A549 (cell line): ENCODE results near the gene OR10G3. TPM values are rescaled to one million over a fixed set of nuclear protein-coding genes. Genes with fewer than 3 reads are reported as not detected.

ENCODE experiments used
- ATAC-seq, 2 experiments: fragments of 200-7000 bp in 1 of 2; fragments of >200 bp in 1 of 2; cut with Nextera tagmentation in 1 of 2; cut with Tn5 transposase in 1 of 2; 3 replicates each; pipeline versions ENCODE4 v1.8.0 to v1.9.1; 2018 to 2020; ENCODE audit warnings: mild to moderate bottlenecking in 1 of 2, moderate library complexity in 1 of 2
- CTCF ChIA-PET: fragments of 300-600 bp; sonication (Branson Sonifier 250); formaldehyde crosslinking; extraction: SDS; loops from one replicate; lab custom pipeline; 2021; ENCODE audit warnings: antibody characterized with exemption, inconsistent platforms; lab: Yijun Ruan, JAX
- POLR2A ChIA-PET: fragments of 350-600 bp; formaldehyde crosslinking; extraction: SDS; loops from one replicate; lab custom pipeline; 2021; ENCODE audit warnings: antibody characterized with exemption, inconsistent platforms; lab: Yijun Ruan, JAX
- DNase-seq, 2 experiments: peaks; one replicate each; pipeline versions ENCODE4 v3.0.0 to v3.0.0-alpha.2; 2011 to 2016; ENCODE audit warnings: low read depth in 1 of 2, low spot score in 1 of 2
- FAIRE-seq: peaks from 2 replicates; lab custom pipeline; 2011; peaks lifted over from hg19 to GRCh38; lab: Jason Lieb, UNC
- H3K27ac ChIP-seq, 2 experiments: fragments of >200 bp; sonication (Bioruptor Twin); formaldehyde crosslinking; 3 replicates each; pipeline ENCODE4 v1.5.1; 2016 to 2017
- H3K4me1 ChIP-seq: fragments of >200 bp; sonication (Bioruptor Twin); formaldehyde crosslinking; 3 replicates; pipeline ENCODE4 v1.6.1; 2016
- H3K4me2 ChIP-seq: fragments of >200 bp; sonication (Bioruptor Twin); formaldehyde crosslinking; 3 replicates; pipeline ENCODE4 v1.6.1; 2016
- H3K4me3 ChIP-seq: fragments of >200 bp; sonication (Bioruptor Twin); formaldehyde crosslinking; 3 replicates; pipeline ENCODE4 v1.5.1; 2016
- H3K9me3 ChIP-seq: fragments of >200 bp; sonication (Bioruptor Twin); formaldehyde crosslinking; 3 replicates; pipeline ENCODE4 v1.6.1; 2016
- ATOH8 ChIP-seq: fragments of 250-450 bp; sonication (Bioruptor Pico); IDR thresholded peaks from 2 replicates; pipeline ENCODE4 v1.5.0; 2020; ENCODE audit warnings: low read depth, mild to moderate bottlenecking, moderate library complexity
- BHLHE40 ChIP-seq: IDR thresholded peaks from 2 replicates; pipeline ENCODE4 v1.6.1; 2012; ENCODE audit warnings: low read depth, low read length, inconsistent platforms
- CBX2 ChIP-seq: fragments of 200-600 bp; sonication (generic); IDR thresholded peaks from 2 replicates; pipeline ENCODE4 v1.6.1; 2016; ENCODE audit warnings: low read depth, mild to moderate bottlenecking, borderline replicate concordance
- CHD2 ChIP-seq: fragments of 150-350 bp; IDR thresholded peaks from 2 replicates; pipeline ENCODE4 v1.6.1; 2014; ENCODE audit warnings: low read length; ENCODE audit not compliant: partially characterized antibody
- EHF ChIP-seq: fragments of 250-450 bp; sonication (Bioruptor Pico); IDR thresholded peaks from 2 replicates; pipeline ENCODE4 v1.5.0; 2020; ENCODE audit warnings: mild to moderate bottlenecking
- ESRRA ChIP-seq: fragments of 150-350 bp; IDR thresholded peaks from 2 replicates; pipeline ENCODE4 v1.6.1; 2014; ENCODE audit warnings: mild to moderate bottlenecking, low read length, borderline replicate concordance
- FOSB ChIP-seq: fragments of 250-450 bp; sonication (Bioruptor Pico); IDR thresholded peaks from 2 replicates; pipeline ENCODE4 v1.5.0; 2020; ENCODE audit warnings: mild to moderate bottlenecking, moderate library complexity
- GATA3 ChIP-seq: IDR thresholded peaks from 2 replicates; pipeline ENCODE4 v1.6.1; 2012; ENCODE audit warnings: borderline replicate concordance
- HEYL ChIP-seq: fragments of 250-450 bp; sonication (Bioruptor Pico); IDR thresholded peaks from 2 replicates; pipeline ENCODE4 v1.8.0; 2021; ENCODE audit warnings: mild to moderate bottlenecking, moderate library complexity
- HMGXB4 ChIP-seq: fragments of 250-450 bp; sonication (Bioruptor Pico); IDR thresholded peaks from 2 replicates; pipeline ENCODE4 v1.5.0; 2021; ENCODE audit warnings: mild to moderate bottlenecking, moderate library complexity, borderline replicate concordance
- HOXA7 ChIP-seq: fragments of 250-450 bp; sonication (Bioruptor Pico); IDR thresholded peaks from 2 replicates; pipeline ENCODE4 v1.5.0; 2020; ENCODE audit warnings: mild to moderate bottlenecking, moderate library complexity
- HOXB5 ChIP-seq: fragments of 250-450 bp; sonication (Bioruptor Pico); IDR thresholded peaks from 2 replicates; pipeline ENCODE4 v1.5.0; 2020; ENCODE audit warnings: mild to moderate bottlenecking, moderate library complexity
- JUN ChIP-seq, 2 experiments: fragments of >200 bp; sonication (Bioruptor Twin); formaldehyde crosslinking; IDR thresholded peaks; 2 replicates in 1 of 2; 3 replicates in 1 of 2; pipeline ENCODE4 v1.6.1; 2016 to 2017
- JUNB ChIP-seq: fragments of >200 bp; sonication (Bioruptor Twin); formaldehyde crosslinking; IDR thresholded peaks from 2 replicates; pipeline ENCODE4 v1.6.1; 2016
- MAX ChIP-seq: IDR thresholded peaks from 2 replicates; pipeline ENCODE4 v1.6.1; 2012
- MYC ChIP-seq: IDR thresholded peaks from 2 replicates; pipeline ENCODE4 v1.6.1; 2012; ENCODE audit warnings: mild to moderate bottlenecking, inconsistent platforms, low read length, improper control_type of control experiment, borderline replicate concordance
- NFE2L2 ChIP-seq: fragments of 150-350 bp; conservative IDR thresholded peaks from 2 replicates; pipeline ENCODE4 v1.6.1; 2014; ENCODE audit warnings: low read length
- RAD21 ChIP-seq, 2 experiments: fragments of >200 bp in 1 of 2; sonication (Bioruptor Twin) in 1 of 2; formaldehyde crosslinking in 1 of 2; IDR thresholded peaks in 1 of 2; conservative IDR thresholded peaks in 1 of 2; 2 replicates in 1 of 2; 3 replicates in 1 of 2; pipeline ENCODE4 v1.6.1; 2012 to 2018; ENCODE audit warnings: inconsistent platforms in 1 of 2
- RARB ChIP-seq: fragments of 250-450 bp; sonication (Bioruptor Pico); IDR thresholded peaks from 2 replicates; pipeline ENCODE4 v1.8.0; 2021; ENCODE audit warnings: mild to moderate bottlenecking, moderate library complexity
- RCOR1 ChIP-seq: fragments of 150-350 bp; IDR thresholded peaks from 2 replicates; pipeline ENCODE4 v1.6.1; 2014; ENCODE audit warnings: antibody characterized with exemption, low read length, low read depth
- RFX5 ChIP-seq: fragments of 450-650 bp; IDR thresholded peaks from 2 replicates; pipeline ENCODE4 v1.7.1; 2014; ENCODE audit warnings: antibody characterized with exemption, mild to moderate bottlenecking, moderate library complexity
- SMC3 ChIP-seq: fragments of >200 bp; sonication (Bioruptor Twin); formaldehyde crosslinking; IDR thresholded peaks from 3 replicates; pipeline ENCODE4 v1.6.1; 2018; ENCODE audit warnings: inconsistent platforms
- SREBF2 ChIP-seq: fragments of 450-650 bp; IDR thresholded peaks from 2 replicates; pipeline ENCODE4 v1.6.1; 2014; ENCODE audit warnings: mild to moderate bottlenecking, moderate library complexity
- ZFP36 ChIP-seq: fragments of 450-650 bp; IDR thresholded peaks from 2 replicates; pipeline ENCODE4 v1.6.1; 2014; ENCODE audit warnings: borderline replicate concordance; ENCODE audit not compliant: partially characterized antibody
- ZSCAN20 ChIP-seq: fragments of 250-450 bp; sonication (Bioruptor Pico); IDR thresholded peaks from 2 replicates; pipeline ENCODE4 v1.8.0; 2022; ENCODE audit warnings: mild to moderate bottlenecking, moderate library complexity
- WGBS: methylation state at CpG from one replicate; pipeline ENCODE4 v1.1.6; 2017; ENCODE audit errors: missing lambda C conversion rate; 5-methylcytosine and 5-hydroxymethylcytosine counted together
- polyA plus RNA-seq, 4 experiments: library from polyadenylated mRNA; depleted of rRNA in 3 of 4; stranded (reverse); fragments of >200 nt; fragmentation: RNase III in 1 of 4; extraction: RNeasy Plus Mini Kit Qiagen cat#74134 plus additional on column Dnase treatment in 1 of 4; gene quantifications; 2 replicates in 3 of 4; 3 replicates in 1 of 4; pipeline ENCODE4 v1.2.3, GENCODE V29; 2011 to 2017
- TF ChIP-seq, protein P1 (sequence below): fragments of >200 bp; sonication (Bioruptor Twin); formaldehyde crosslinking; IDR thresholded peaks from 3 replicates; pipeline ENCODE4 v1.5.1; 2016

OR10G3 gene
- polyA plus RNA-seq, 2 of the 4 experiments (the other 2 are of a cell fraction): not detected

GRCh38 chr14:21558703-21559170, 21.1 kb downstream of the OR10G3 start (continued):
- TF ChIP-seq JUN (IDR thresholded peaks at IDR 0.05): no peak

- TF ChIP-seq JUN (IDR thresholded peaks at IDR 0.05): peak in 1 of 2 experiments; percentile 30; a peak in 1 of 5 replicates
- TF ChIP-seq RAD21 (conservative IDR thresholded peaks at IDR 0.05 in 1 of 2, IDR thresholded peaks at IDR 0.05 in 1 of 2): peak; percentile 87 to 90
- no peak for TF ChIP-seq HOXA7
- TF ChIP-seq ZFP36: peak; percentile 37
- TF ChIP-seq, protein P1, sequence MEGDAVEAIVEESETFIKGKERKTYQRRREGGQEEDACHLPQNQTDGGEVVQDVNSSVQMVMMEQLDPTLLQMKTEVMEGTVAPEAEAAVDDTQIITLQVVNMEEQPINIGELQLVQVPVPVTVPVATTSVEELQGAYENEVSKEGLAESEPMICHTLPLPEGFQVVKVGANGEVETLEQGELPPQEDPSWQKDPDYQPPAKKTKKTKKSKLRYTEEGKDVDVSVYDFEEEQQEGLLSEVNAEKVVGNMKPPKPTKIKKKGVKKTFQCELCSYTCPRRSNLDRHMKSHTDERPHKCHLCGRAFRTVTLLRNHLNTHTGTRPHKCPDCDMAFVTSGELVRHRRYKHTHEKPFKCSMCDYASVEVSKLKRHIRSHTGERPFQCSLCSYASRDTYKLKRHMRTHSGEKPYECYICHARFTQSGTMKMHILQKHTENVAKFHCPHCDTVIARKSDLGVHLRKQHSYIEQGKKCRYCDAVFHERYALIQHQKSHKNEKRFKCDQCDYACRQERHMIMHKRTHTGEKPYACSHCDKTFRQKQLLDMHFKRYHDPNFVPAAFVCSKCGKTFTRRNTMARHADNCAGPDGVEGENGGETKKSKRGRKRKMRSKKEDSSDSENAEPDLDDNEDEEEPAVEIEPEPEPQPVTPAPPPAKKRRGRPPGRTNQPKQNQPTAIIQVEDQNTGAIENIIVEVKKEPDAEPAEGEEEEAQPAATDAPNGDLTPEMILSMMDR: peak; percentile 84
- TF ChIP-seq CHD2: peak; percentile 53
- TF ChIP-seq RFX5: 0 out of 2 replicates have a peak, but pooled peaks have one; percentile 26
- peak; percentile 80 for TF ChIP-seq SMC3
- no peak for TF ChIP-seq RCOR1
- TF ChIP-seq, all 56 proteins: peak for 7
- POLR2A ChIA-PET: interaction anchor here (0.7 to 1.4 kb wide), 3 partner anchors 46 to 120 kb away, joined by 4 read pairs; partner anchors contain the start of gene METTL3
- CTCF ChIA-PET: interaction anchor here (0.6 to 8.2 kb wide), 22 partner anchors 11 to 577 kb away, joined by 3 to 84 read pairs (median 4); partner anchors contain the start of gene SUPT16H
Observed at GRCh38 chr14:21557084-21557901, 22.6 kb downstream of the OR10G3 start.

DNA sequence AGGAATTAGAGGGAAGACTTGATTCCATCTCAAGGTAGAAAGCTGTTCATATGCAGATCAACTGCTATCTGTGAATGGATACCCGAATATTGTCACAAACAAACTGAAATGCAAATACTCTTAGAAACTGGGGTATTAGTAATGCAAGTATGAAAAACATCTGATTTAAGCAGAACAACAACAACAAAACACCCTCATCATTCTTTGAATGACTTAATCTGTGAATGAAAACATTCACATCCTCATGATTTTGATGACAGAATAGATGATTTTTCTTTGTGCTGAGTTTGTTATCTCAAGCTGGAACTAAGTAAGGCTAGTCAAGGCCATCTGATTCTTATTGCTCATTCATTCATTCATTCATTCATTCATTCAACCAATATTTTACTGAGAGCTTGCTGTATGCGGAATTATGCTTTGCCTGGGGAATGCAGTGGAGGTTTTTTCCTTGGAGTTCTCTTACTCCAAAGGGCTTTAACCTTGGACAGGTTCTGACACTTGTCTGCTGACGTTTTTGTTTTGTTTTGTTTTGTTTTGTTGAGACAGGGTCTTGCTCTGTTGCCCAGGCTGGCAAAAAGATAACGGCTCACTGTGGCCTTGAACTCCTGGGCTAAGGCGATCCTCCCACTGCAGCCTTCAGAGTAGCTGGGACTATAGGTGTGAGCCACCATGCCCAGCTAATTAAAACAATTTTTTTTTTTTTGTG, 23.3 kb downstream of the OR10G3 start:
- peak overlapping the region in 1 of 2 experiments; percentile 67; a peak in 3 of 6 replicates for H3K27ac ChIP-seq
- no peaks in the 10 kb centered on the region for H3K9me3 ChIP-seq
- DNase-seq (no peak), ATAC-seq (no peak; a peak in 2 of 6 replicates), FAIRE-seq (no peak)
- POLR2A ChIA-PET: interaction anchor here (0.7 to 1.4 kb wide), 3 partner anchors 45 to 119 kb away, joined by 4 read pairs; partner anchors contain the start of gene METTL3
- TF ChIP-seq HMGXB4 (CRISPR knock-in tag) (no peak), HOXB5 (CRISPR knock-in tag) (no peak), MAX (no peak), GATA3 (no peak), RCOR1 (no peak), ATOH8 (CRISPR knock-in tag) (no peak), RFX5 (no peak), ZSCAN20 (CRISPR knock-in tag) (no peak), BHLHE40 (no peak), SREBF2 (no peak), JUNB (no peak), NFE2L2 (no peak), CBX2 (no peak), ESRRA (no peak), RARB (no peak), FOSB (no peak), MYC (no peak), HEYL (CRISPR knock-in tag) (no peak), EHF (CRISPR knock-in tag) (no peak)
- WGBS: 52% methylated on average over 5 of the region's 5 CpGs
- no peak overlapping the region for H3K4me3 ChIP-seq
- CTCF ChIA-PET: interaction anchor here (0.6 to 8.2 kb wide), 20 partner anchors 10 to 766 kb away, joined by 3 to 84 read pairs (median 4); partner anchors contain the start of gene SUPT16H
- peaks cover 11% of the 10 kb centered on the region; the same call in 2 of the 3 replicates for H3K4me1 ChIP-seq
- peak overlapping the region; percentile 79; the same call in 2 of the 3 replicates for H3K4me2 ChIP-seq

More at GRCh38 chr14:21557084-21557901, 22.6 kb downstream of the OR10G3 start:
- ATAC-seq: peak; percentile 96
- H3K4me3 ChIP-seq: peak overlapping the region; percentile 36
- 12% methylated on average over 11 of the region's 11 CpGs for WGBS
- H3K4me1 ChIP-seq: peaks cover 11% of the 10 kb centered on the region; the same call in 2 of the 3 replicates
- peak overlapping the region; percentile 79 for H3K4me2 ChIP-seq
- peak overlapping the region; percentile 57 to 67 for H3K27ac ChIP-seq
- peak; percentile 68 to 92 for DNase-seq
- peak; percentile 59 for FAIRE-seq
- no peaks in the 10 kb centered on the region for H3K9me3 ChIP-seq
